OCI-LY1 (cell line): Measurements from ENCODE around the gene TXNRD2.

Source experiments
- H2AFZ ChIP-seq: fragments of 200-600 bp; sonication (generic), shearing (Covaris generic); 2 replicates; pipeline ENCODE4 v1.6.0; 2014; ENCODE audit warnings: antibody characterized with exemption, mild to moderate bottlenecking, low read length
- H3F3A ChIP-seq: fragments of 200-600 bp; sonication (generic), shearing (Covaris generic); 2 replicates; pipeline ENCODE4 v1.6.0; 2014; ENCODE audit warnings: mild to moderate bottlenecking, antibody characterized with exemption, low read length, moderate library complexity; ENCODE audit not compliant: insufficient read depth
- H3K27ac ChIP-seq: fragments of 200-600 bp; sonication (generic); 2 replicates; pipeline ENCODE4 v1.5.1; 2014; ENCODE audit warnings: low read length, mixed run types, mild to moderate bottlenecking, low read depth; ENCODE audit not compliant: poor library complexity, severe bottlenecking
- H3K27me3 ChIP-seq: fragments of 200-600 bp; sonication (generic); 2 replicates; pipeline ENCODE4 v1.6.0; 2014; ENCODE audit warnings: antibody characterized with exemption, mild to moderate bottlenecking, low read length, moderate library complexity; ENCODE audit not compliant: insufficient read depth
- H3K36me3 ChIP-seq: fragments of 200-600 bp; sonication (generic); 2 replicates; pipeline ENCODE4 v1.6.1; 2014; ENCODE audit warnings: mild to moderate bottlenecking, antibody characterized with exemption, low read length, moderate library complexity, mixed read lengths; ENCODE audit not compliant: insufficient read depth
- H3K4me1 ChIP-seq: fragments of 200-600 bp; sonication (generic); 2 replicates; pipeline ENCODE4 v1.5.1; 2014; ENCODE audit warnings: mild to moderate bottlenecking, low read length, moderate library complexity; ENCODE audit not compliant: insufficient read depth, severe bottlenecking
- H3K4me2 ChIP-seq: fragments of 200-600 bp; sonication (generic), shearing (Covaris generic); 2 replicates; pipeline ENCODE4 v1.6.1; 2014; ENCODE audit warnings: low read length
- H3K4me3 ChIP-seq: fragments of 200-600 bp; sonication (generic); 2 replicates; pipeline ENCODE4 v1.5.1; 2014; ENCODE audit warnings: low read length, low read depth, mild to moderate bottlenecking, mixed read lengths; ENCODE audit not compliant: poor library complexity, severe bottlenecking
- H3K79me2 ChIP-seq: fragments of 200-600 bp; shearing (Covaris generic); 2 replicates; pipeline ENCODE4 v1.6.1; 2016; ENCODE audit warnings: mixed run types, low read length, mixed read lengths; ENCODE audit not compliant: insufficient read depth
- H3K9ac ChIP-seq: fragments of 200-600 bp; sonication (generic), shearing (Covaris generic); 2 replicates; pipeline ENCODE4 v1.6.1; 2014; ENCODE audit warnings: mild to moderate bottlenecking, low read length, mixed read lengths
- H3K9me2 ChIP-seq: fragments of 200-600 bp; sonication (generic), shearing (Covaris generic); 2 replicates; pipeline ENCODE4 v1.6.1; 2014; ENCODE audit warnings: low read depth, mild to moderate bottlenecking, low read length, mixed read lengths
- H3K9me3 ChIP-seq: fragments of 200-600 bp; shearing (Covaris generic); 2 replicates; pipeline ENCODE4 v1.6.1; 2014; ENCODE audit warnings: low read length, mixed read lengths
- H4K20me1 ChIP-seq: fragments of 200-600 bp; sonication (generic), shearing (Covaris generic); 2 replicates; pipeline ENCODE4 v1.6.0; 2016; ENCODE audit warnings: mild to moderate bottlenecking, low read length; ENCODE audit not compliant: insufficient read depth
- EZH2 ChIP-seq: fragments of 200-600 bp; sonication (generic), shearing (Covaris generic); IDR thresholded peaks from 2 replicates; pipeline ENCODE4 v1.8.0; 2017; ENCODE audit warnings: borderline replicate concordance, mixed run types, mild to moderate bottlenecking, antibody characterized with exemption, low read length, moderate library complexity, mixed read lengths
- TF ChIP-seq, protein P1 (sequence below): fragments of 200-600 bp; sonication (generic), shearing (Covaris generic); IDR thresholded peaks from 2 replicates; pipeline ENCODE4 v1.5.1; 2017; ENCODE audit warnings: mild to moderate bottlenecking, antibody characterized with exemption, low read length, moderate library complexity, mixed read lengths

TXNRD2 gene

DNA sequence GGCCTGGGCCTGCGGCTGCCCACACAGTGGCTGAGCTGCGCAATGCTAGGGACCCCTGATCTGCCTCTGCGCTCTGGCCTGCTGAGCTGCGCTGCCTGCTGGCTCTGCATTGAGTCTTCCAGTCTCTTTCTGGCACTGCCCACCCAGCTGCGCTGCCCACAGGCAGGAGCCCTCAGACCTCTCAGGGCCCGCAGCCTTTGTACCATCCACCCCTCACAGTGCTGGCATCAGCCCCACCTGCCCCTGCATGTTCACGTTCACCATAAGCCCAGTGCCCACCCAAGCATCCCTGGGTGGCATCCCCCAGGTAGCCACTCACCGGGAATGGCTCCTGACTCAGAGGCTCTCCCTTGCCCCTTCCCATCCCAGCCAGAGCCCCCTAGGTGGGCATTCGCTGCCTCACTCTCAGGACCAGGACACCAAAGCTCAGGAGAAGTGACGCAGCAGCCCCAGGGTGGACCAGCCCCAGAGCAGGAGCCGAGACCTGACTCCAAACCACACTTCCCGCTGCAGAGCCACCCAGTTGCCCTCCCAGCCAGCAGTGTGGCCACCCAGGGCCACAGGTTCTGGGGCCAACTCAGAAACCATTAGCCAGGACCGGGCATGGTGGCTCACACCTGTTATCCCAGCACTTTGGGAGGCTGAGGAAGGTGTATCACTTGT is 21.8 kb downstream of the TXNRD2 start:
- H2AFZ ChIP-seq, result no peak overlapping the region
- H3K4me1 ChIP-seq, result no peaks in the 10 kb centered on the region
- no peaks in the 10 kb centered on the region for H3K9me2 ChIP-seq
- H3K9me3 ChIP-seq, result no peaks in the 10 kb centered on the region
- H3K27ac ChIP-seq, result no peak overlapping the region
- H4K20me1 ChIP-seq, result no peaks in the 10 kb centered on the region
- no peak overlapping the region for H3K4me3 ChIP-seq
- H3K4me2 ChIP-seq, result no peak overlapping the region
- no peak for TF ChIP-seq EZH2
- H3K9ac ChIP-seq, result no peak overlapping the region
- H3K79me2 ChIP-seq, result no peaks in the 10 kb centered on the region
- H3K27me3 ChIP-seq, result no peaks in the 10 kb centered on the region
- H3K36me3 ChIP-seq, result peaks cover 18% of the 10 kb centered on the region
- no peaks in the 10 kb centered on the region for H3F3A ChIP-seq

DNA sequence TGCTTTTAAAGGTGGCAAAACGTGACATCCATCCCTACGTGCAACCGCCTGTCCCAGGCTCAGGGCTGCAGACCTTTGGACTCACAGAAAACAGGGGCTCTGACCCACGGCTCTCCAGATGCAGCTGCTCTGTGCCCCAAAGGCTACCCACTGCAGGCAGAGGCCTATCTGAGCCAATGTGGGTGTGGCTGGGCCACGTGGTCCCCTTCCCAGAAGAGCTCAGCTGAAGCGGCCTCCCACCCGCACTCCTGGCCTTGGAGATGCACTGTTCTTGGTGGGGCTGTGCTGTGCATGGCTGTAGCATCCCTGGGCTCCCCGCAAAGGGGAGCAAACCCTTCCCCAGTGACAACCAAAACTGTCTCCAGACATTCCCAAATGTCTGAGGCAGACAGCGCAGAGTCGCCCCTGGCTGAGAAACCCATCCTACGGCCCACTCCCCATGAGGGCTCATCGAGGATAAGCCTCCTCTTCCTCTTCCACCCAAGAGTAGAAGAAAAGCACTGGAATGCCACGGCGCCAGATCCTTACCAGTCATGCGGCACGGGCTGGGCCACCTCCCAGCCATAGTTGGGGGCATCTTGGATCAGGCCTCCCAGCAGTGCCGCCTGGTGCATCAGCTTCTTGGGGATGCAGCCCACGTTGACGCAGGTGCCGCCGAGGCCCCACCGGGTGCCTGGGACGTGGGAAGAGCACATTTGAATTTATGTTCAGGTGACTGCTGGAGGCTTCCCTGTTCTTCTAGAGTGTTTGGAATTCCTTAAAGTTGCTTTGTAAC is 23.1 kb downstream of the TXNRD2 start:
- Histone ChIP-seq H3F3A (no peaks in the 10 kb centered on the region), H3K4me2 (no peak overlapping the region), H3K27me3 (no peaks in the 10 kb centered on the region), H3K9me3 (peaks cover 8% of the 10 kb centered on the region), H3K9me2 (no peaks in the 10 kb centered on the region), H3K4me3 (no peak overlapping the region), H2AFZ (no peak overlapping the region), H3K27ac (no peak overlapping the region), H3K36me3 (peaks cover 31% of the 10 kb centered on the region), H4K20me1 (no peaks in the 10 kb centered on the region), H3K4me1 (no peaks in the 10 kb centered on the region), H3K9ac (no peak overlapping the region), H3K79me2 (no peaks in the 10 kb centered on the region)
- TF ChIP-seq, protein P1, sequence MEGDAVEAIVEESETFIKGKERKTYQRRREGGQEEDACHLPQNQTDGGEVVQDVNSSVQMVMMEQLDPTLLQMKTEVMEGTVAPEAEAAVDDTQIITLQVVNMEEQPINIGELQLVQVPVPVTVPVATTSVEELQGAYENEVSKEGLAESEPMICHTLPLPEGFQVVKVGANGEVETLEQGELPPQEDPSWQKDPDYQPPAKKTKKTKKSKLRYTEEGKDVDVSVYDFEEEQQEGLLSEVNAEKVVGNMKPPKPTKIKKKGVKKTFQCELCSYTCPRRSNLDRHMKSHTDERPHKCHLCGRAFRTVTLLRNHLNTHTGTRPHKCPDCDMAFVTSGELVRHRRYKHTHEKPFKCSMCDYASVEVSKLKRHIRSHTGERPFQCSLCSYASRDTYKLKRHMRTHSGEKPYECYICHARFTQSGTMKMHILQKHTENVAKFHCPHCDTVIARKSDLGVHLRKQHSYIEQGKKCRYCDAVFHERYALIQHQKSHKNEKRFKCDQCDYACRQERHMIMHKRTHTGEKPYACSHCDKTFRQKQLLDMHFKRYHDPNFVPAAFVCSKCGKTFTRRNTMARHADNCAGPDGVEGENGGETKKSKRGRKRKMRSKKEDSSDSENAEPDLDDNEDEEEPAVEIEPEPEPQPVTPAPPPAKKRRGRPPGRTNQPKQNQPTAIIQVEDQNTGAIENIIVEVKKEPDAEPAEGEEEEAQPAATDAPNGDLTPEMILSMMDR, result no peak
- no peak for TF ChIP-seq EZH2

DNA sequence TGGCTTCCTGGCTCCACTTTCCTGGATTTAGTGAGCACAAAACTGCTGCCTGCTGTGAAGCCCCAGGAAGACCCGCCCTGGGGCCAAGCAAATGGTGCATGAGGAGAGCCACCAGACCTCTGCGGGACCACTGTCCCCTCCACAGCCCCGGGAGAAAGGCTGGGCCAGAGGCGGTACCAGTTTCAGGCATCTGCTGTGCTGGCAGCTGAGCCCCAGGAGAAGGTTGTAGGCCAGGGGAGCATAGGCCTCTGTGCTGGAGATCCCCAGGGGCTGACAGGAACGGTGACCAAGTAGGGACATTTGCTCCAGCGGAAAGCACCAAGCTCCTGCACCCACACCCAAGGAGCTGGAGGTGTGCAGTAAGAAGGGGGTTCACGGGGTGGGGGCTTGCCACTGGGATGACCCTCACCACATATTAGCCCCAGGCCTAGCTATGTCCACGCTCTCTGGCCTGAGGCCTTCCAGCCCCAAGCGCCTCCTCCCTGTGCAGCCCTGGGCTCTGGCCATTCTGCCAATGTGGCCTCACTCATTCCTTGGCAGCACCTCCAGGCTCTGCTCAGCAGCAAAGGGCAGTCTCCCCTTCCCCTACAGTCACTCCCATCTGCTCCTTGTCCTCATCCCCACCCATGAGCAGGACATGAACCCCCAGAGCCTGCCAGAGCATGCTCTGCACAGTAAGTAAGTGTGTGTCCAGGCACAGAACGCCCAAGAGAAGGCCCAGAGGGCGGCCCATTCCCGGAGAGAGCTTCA is 24.1 kb downstream of the TXNRD2 start:
- Histone ChIP-seq H2AFZ (no peak overlapping the region), H3K9me2 (no peaks in the 10 kb centered on the region), H3F3A (no peaks in the 10 kb centered on the region), H3K4me1 (no peaks in the 10 kb centered on the region), H3K4me2 (no peak overlapping the region), H4K20me1 (no peaks in the 10 kb centered on the region), H3K79me2 (no peaks in the 10 kb centered on the region), H3K36me3 (peaks cover 37% of the 10 kb centered on the region), H3K27ac (no peak overlapping the region), H3K27me3 (no peaks in the 10 kb centered on the region), H3K9ac (no peak overlapping the region), H3K4me3 (no peak overlapping the region), H3K9me3 (peaks cover 8% of the 10 kb centered on the region)
- no peak for TF ChIP-seq EZH2
- TF ChIP-seq, protein P1, result no peak
